Aorta (tissue), 5 donors: ENCODE measurements around the gene DCDC1. TPM values are rescaled to one million over a fixed set of nuclear protein-coding genes. Genes with fewer than 3 reads are reported as not detected.

Source experiments
- ATAC-seq: fragments of 200-7000 bp; cut with Tn5 transposase; one replicate; pipeline ENCODE4 v1.9.1; 2022; ENCODE audit warnings: moderate library complexity; ENCODE audit not compliant: low FRiP score
- DNase-seq, 2 donors: peaks; one replicate each; pipeline ENCODE4 v3.0.0-alpha.2; 2020
- H3K27ac ChIP-seq, 2 donors: one replicate each; pipeline ENCODE4 v1.5.1; 2013; ENCODE audit warnings: low read length in 2 of 2, mild to moderate bottlenecking in 2 of 2, moderate library complexity in 2 of 2, control low read depth in 1 of 2, inconsistent platforms in 1 of 2, low read depth in 1 of 2
- H3K27me3 ChIP-seq, 2 donors: one replicate each; pipeline ENCODE4 v1.6.1; 2013; ENCODE audit warnings: control low read depth in 1 of 2, low read length in 1 of 2, mild to moderate bottlenecking in 1 of 2, moderate library complexity in 1 of 2; ENCODE audit not compliant: insufficient read depth in 2 of 2, control insufficient read depth in 1 of 2
- H3K36me3 ChIP-seq, 2 donors: one replicate each; pipeline ENCODE4 v1.6.1; 2013; ENCODE audit warnings: control low read depth in 1 of 2, low read length in 1 of 2, mild to moderate bottlenecking in 1 of 2; ENCODE audit not compliant: insufficient read depth in 2 of 2, control insufficient read depth in 1 of 2
- H3K4me1 ChIP-seq, 2 donors: one replicate each; pipeline ENCODE4 v1.6.1; 2013; ENCODE audit warnings: low read length in 2 of 2, control low read depth in 1 of 2, mild to moderate bottlenecking in 1 of 2, moderate library complexity in 1 of 2; ENCODE audit not compliant: insufficient read depth in 2 of 2, control insufficient read depth in 1 of 2
- H3K4me3 ChIP-seq, 2 donors: one replicate each; pipeline ENCODE4 v1.5.1; 2013; ENCODE audit warnings: low read length in 2 of 2, control low read depth in 1 of 2, mild to moderate bottlenecking in 1 of 2
- H3K9me3 ChIP-seq: one replicate; pipeline ENCODE4 v1.6.1; 2013; ENCODE audit warnings: mild to moderate bottlenecking, low read length; ENCODE audit not compliant: control insufficient read depth
- WGBS, 2 donors: extraction: QIAGEN DNeasy Blood & Tissue Kit; methylation state at CpG; one replicate each; pipeline ENCODE4 v1.1.7; 2013; 5-methylcytosine and 5-hydroxymethylcytosine counted together
- intact Hi-C, 2 donors: fragments of 100-400 bp; cut with DNase I; formaldehyde crosslinking; loops; one replicate each; pipeline versions ENCODE4 v1.14.2 to v1.15.0; 2022
- polyA plus RNA-seq, 2 donors: library from polyadenylated mRNA; stranded (reverse); fragments of 200-250 nt; gene quantifications; one replicate each; pipeline ENCODE4 v1.2.3, GENCODE V29; 2013
- total RNA-seq, 2 donors: library from RNA; stranded (reverse); fragmentation: NEBNext Ultra II Directional; extraction: Animal tissue kit (Norgen Biotek cat#: 25700); gene quantifications; one replicate each; pipeline ENCODE4 v1.2.1, GENCODE V29; 2021
- donor health status: healthy with polysubstance abuse.
- donor health status: Bipolar disorder and iron deficiency.
- donor health status: DM: no; HTN: no; CAD: no.
- donor health status: DM: no; HTN: no; CAD: no.
- donor health status: DM: yes; HTN: yes; CAD: no.

DCDC1 gene
- total and polyA plus RNA-seq, 4 donors = 0.51 to 0.52 TPM; not detected in 2

DNA sequence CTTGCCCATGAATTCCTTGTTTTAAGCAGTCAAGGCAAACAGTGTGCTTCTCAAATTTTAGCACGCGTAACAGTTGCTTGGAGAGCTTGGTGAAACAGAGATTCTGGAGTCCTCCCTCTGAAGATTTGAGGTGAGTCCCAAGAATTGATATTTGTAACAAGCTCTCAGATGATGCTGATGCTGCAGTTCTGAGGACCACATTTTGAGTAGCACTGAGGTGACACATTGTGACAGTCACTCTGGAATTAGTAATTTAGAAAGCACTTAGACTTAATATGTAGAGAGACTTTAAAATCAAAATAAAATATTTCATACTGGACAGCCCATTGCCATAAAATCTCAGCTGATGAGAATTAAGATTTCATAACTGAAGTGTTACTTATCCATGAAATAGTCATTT, 38.7 kb upstream of the DCDC1 start:
- H3K27ac ChIP-seq = no peak overlapping the region
- no peaks in the 10 kb centered on the region for H3K36me3 ChIP-seq
- no peaks in the 10 kb centered on the region for H3K27me3 ChIP-seq
- no peaks in the 10 kb centered on the region for H3K4me1 ChIP-seq
- intact Hi-C loops = no loop called here
- 96% methylated on average over 2 of the region's 2 CpGs for WGBS, 2 donors
- H3K9me3 ChIP-seq = peaks cover 2% of the 10 kb centered on the region
- DNase-seq (no peak), ATAC-seq (no peak)
- H3K4me3 ChIP-seq = no peak overlapping the region

DNA sequence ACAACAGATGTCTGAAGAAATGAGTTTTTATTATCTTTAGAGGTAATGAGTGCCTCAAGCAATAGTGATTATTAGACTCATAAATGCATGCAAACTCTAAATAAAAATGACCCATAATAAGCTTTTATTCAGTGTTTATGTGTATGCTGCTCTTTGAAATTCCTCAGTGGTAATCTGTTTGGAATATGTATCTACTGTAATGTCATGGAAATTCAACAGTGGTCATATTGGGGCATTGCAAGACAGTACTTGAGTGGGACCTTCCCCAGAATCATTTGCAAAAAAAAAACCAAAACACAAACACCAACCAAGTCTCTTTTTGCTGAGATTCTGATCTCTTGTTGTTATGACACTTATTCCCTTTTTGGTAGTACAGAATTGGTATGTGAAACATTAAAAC, 35.1 kb upstream of the DCDC1 start:
- H3K27ac ChIP-seq = no peak overlapping the region
- H3K27me3 ChIP-seq = no peaks in the 10 kb centered on the region
- ATAC-seq (no peak), DNase-seq (no peak)
- intact Hi-C loops = no loop called here
- H3K36me3 ChIP-seq = no peaks in the 10 kb centered on the region
- H3K4me1 ChIP-seq = no peaks in the 10 kb centered on the region
- no peaks in the 10 kb centered on the region for H3K9me3 ChIP-seq
- no peak overlapping the region for H3K4me3 ChIP-seq

DNA sequence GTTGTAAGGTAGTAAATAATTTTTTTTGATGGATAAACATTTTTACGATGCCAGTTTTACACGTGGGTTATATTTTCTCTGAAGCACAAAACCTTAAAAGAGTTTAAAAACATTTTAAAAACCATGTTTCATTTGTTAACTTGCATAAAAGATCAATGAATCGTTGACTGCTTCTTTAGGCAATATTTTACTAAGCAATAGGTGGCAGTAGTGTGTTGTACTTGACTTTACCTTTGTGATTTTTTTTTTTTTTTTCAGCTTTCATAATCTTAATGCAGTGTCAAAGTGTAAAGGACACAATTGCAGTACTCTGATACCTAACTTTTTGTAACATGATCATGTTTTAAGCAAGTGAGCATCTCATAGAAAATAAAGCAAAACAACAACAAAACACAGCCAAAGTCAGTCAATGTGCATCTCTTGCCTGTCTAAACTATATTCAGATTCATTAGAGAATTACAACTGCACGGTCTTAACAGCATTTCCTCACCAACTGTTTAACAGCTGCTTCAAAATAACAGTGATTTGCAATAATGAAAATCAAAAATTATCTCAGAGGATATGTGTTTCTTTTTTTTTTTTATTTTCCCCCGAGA, 27.8 kb upstream of the DCDC1 start:
- Histone ChIP-seq H3K27ac (no peak overlapping the region), H3K27me3 (no peaks in the 10 kb centered on the region), H3K9me3 (no peaks in the 10 kb centered on the region), H3K4me3 (no peak overlapping the region), H3K36me3 (no peaks in the 10 kb centered on the region), H3K4me1 (no peaks in the 10 kb centered on the region)
- ATAC-seq (no peak), DNase-seq (no peak)
- 53 to 58% methylated on average over 5 of the region's 5 CpGs for WGBS, 2 donors
- intact Hi-C loops = loop anchor here (5.0 to 10.0 kb wide), 3 partner anchors 470 to 607 kb away; no protein-coding TSS in a partner anchor

GRCh38 chr11:31387379-31387778, 17.8 kb upstream of the DCDC1 start:
- Histone ChIP-seq H3K4me1 (no peaks in the 10 kb centered on the region), H3K9me3 (no peaks in the 10 kb centered on the region), H3K4me3 (no peak overlapping the region), H3K27me3 (no peaks in the 10 kb centered on the region), H3K27ac (no peak overlapping the region), H3K36me3 (peaks cover 0 to 1% of the 10 kb centered on the region in 2 donors)
- no peak for ATAC-seq
- intact Hi-C loops = loop anchor here in 1 of 2 donors (10.0 kb wide), 1 partner anchor 577 kb away; no protein-coding TSS in a partner anchor
- DNase-seq = no peak
- 71 to 91% methylated on average over 2 of the region's 2 CpGs for WGBS, 2 donors

GRCh38 chr11:31383116-31383515, 13.6 kb upstream of the DCDC1 start:
- no peak overlapping the region for H3K27ac ChIP-seq
- H3K4me1 ChIP-seq = no peaks in the 10 kb centered on the region
- no peak for ATAC-seq
- no peak overlapping the region for H3K4me3 ChIP-seq
- intact Hi-C loops = loop anchor here in 1 of 2 donors (10.0 kb wide), 1 partner anchor 582 kb away; no protein-coding TSS in a partner anchor
- H3K36me3 ChIP-seq = peaks cover 0 to 1% of the 10 kb centered on the region in 2 donors
- no peak for DNase-seq
- no peaks in the 10 kb centered on the region for H3K9me3 ChIP-seq
- 79 to 86% methylated on average over 1 of the region's 1 CpG for WGBS, 2 donors
- no peaks in the 10 kb centered on the region for H3K27me3 ChIP-seq

- Histone ChIP-seq H3K4me1 (no peaks in the 10 kb centered on the region), H3K4me3 (no peak overlapping the region), H3K27me3 (no peaks in the 10 kb centered on the region), H3K36me3 (no peaks in the 10 kb centered on the region), H3K27ac (no peak overlapping the region), H3K9me3 (no peaks in the 10 kb centered on the region)
- 96 to 100% methylated on average over 5 of the region's 5 CpGs for WGBS, 2 donors
- DNase-seq = no peak
- intact Hi-C loops = no loop called here
- no peak for ATAC-seq
Measured at GRCh38 chr11:31375879-31376278, 6.3 kb upstream of the DCDC1 start.

DNA sequence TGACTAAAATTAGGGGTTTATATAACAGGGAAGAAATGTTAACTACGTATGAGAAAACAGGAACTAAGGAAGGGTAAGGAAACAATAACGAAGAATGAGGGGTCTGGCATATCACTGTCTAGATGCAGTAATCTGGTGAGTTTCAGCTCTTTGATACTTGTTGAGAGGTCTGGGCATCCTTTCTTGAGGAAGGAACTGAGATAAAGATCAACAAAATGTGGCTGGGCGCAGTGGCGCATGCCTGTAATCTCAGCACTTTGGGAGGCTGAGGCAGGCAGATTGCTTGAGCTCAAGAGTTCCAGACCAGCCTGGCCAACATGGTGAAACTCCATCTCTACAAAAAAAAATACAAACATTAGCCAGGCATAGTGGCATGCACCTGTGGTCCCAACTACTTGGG, 2.7 kb downstream of the DCDC1 start:
- WGBS, 2 donors = 78 to 81% methylated on average over 4 of the region's 4 CpGs
- H3K4me1 ChIP-seq = no peaks in the 10 kb centered on the region
- no peak for ATAC-seq
- H3K9me3 ChIP-seq = no peaks in the 10 kb centered on the region
- no peaks in the 10 kb centered on the region for H3K36me3 ChIP-seq
- DNase-seq = no peak
- no peak overlapping the region for H3K4me3 ChIP-seq
- no peaks in the 10 kb centered on the region for H3K27me3 ChIP-seq
- no peak overlapping the region for H3K27ac ChIP-seq
- intact Hi-C loops = no loop called here

DNA sequence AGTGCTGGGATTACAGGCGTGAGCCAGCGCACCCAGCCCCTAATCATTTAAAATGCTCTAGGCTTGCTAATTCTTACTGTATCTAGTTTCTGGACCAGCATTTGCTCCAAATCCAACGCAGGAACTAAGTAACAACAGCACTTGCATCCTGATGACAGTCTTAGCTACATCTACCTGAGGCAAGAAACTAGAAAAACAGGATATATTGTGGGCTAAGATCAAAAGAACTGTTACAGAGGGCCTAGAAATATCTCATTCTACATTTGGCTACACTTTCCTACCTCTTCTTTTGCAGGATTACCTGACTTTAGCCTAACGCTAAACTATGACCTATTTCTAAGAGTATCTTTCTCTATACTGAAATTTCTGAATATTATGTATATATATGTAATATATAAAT, 7.8 kb downstream of the DCDC1 start:
- H3K4me1 ChIP-seq = no peaks in the 10 kb centered on the region
- no peak overlapping the region for H3K27ac ChIP-seq
- ATAC-seq (no peak), DNase-seq (no peak)
- intact Hi-C loops = no loop called here
- H3K36me3 ChIP-seq = no peaks in the 10 kb centered on the region
- no peaks in the 10 kb centered on the region for H3K9me3 ChIP-seq
- WGBS, 2 donors = 81 to 84% methylated on average over 4 of the region's 4 CpGs
- no peak overlapping the region for H3K4me3 ChIP-seq
- no peaks in the 10 kb centered on the region for H3K27me3 ChIP-seq

DNA sequence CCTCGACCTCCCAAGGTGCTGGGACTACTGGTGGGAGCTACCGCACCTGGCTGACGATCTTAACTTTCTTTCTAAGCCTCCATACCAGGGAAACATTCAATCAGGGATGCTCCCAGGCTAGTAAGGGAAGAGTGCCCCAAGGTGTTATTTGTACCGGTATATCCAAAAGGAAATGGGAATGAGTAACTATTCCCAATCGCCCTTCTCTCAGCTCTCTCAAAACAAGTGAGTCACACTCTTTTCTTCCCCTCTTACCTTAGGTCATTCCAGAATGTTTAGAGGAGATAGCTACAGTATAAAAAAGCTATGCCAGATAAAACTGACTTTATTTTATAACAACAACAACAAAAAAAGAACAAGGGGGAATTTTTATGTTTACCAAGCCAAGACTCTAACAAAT, 13.7 kb downstream of the DCDC1 start:
- DNase-seq = no peak
- Histone ChIP-seq H3K36me3 (no peaks in the 10 kb centered on the region), H3K4me1 (no peaks in the 10 kb centered on the region), H3K27me3 (peaks cover 0 to 3% of the 10 kb centered on the region in 2 donors), H3K9me3 (no peaks in the 10 kb centered on the region), H3K27ac (no peak overlapping the region), H3K4me3 (no peak overlapping the region)
- intact Hi-C loops = no loop called here
- 82 to 85% methylated on average over 5 of the region's 5 CpGs for WGBS, 2 donors
- ATAC-seq = no peak
